NCI-H1105 (cell line): ENCODE data around the gene NABP1.
A peak's percentile ranks its signal among the peaks of the same experiment; 100 is the strongest.
"Not testable (repeated sequence)": the region's sequence is repeated elsewhere in the genome, so short reads cannot be mapped to it uniquely, and the experiment has no call there.

Experiments
- DNase-seq: peaks from one replicate; lab custom pipeline; 2025; lab: John Stamatoyannopoulos, UW

NABP1 gene, protein sequence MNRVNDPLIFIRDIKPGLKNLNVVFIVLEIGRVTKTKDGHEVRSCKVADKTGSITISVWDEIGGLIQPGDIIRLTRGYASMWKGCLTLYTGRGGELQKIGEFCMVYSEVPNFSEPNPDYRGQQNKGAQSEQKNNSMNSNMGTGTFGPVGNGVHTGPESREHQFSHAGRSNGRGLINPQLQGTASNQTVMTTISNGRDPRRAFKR

DNA sequence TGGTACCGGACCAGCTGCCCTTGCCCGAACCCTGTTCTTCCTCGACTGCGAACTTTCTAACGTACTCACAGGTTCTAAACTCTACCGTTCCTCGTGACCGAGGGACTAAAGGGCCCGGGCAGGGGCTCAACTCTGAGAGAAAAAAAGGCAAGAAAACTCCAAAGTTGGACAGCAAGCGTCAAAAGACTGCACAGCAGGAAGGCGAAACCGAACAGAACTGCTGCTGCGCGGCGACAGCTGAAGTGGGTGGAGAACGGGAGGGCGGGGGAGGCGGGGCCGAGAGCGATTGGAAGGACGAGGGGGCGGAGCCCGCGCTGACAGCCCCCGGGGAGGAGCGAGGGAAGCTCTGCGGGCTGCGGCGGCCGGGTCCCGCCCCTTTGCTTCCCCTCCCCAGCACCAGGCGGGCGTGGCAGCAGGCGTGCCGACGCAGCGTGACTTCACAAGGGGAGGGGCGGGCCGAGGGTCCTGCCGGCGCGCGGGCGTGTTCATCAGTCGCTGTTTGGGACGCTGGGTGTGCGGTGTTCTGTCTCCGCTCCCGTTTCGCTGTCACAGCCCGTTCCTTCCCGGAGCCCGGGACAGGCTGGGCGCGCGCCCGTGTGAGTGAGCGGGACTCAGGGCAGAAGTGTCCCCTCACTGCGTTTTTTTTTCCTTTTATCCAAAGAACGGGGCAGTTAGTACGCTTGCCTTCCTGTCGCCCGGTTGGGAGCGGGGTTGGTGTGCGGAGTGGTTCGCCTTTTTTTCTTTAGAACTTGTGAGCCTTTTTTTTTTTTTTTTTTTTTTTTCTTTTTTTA, at the start of gene NABP1:
TSS of gene NABP1 (plus strand) at position 491 of the 791 bp plus-strand sequence. CDS start 479 bp downstream, outside the sequence.
- DNase-seq, result peak; percentile 91

DNA sequence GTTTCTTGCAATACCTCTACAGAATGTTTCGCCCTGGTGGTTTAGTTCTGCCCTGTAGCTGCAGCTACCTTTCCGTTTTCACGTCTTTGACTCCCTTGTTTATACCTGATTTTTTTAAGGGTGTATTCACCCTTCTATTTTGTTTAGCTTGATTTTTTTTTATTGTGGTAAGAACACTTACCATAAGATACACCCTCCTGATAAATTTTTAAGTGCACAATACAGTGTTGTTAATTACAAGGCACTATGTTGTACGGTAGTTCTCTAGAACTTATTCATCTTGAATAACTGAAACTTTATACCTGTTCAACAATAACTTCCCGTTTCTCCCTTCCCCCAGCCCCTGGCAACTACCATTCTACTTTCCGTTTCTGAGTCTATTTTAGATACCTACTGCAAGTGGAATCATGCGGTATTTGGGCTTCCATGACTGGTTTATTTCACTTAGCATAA, 48.9 kb upstream of the NABP1 start:
- no peak for DNase-seq

DNA sequence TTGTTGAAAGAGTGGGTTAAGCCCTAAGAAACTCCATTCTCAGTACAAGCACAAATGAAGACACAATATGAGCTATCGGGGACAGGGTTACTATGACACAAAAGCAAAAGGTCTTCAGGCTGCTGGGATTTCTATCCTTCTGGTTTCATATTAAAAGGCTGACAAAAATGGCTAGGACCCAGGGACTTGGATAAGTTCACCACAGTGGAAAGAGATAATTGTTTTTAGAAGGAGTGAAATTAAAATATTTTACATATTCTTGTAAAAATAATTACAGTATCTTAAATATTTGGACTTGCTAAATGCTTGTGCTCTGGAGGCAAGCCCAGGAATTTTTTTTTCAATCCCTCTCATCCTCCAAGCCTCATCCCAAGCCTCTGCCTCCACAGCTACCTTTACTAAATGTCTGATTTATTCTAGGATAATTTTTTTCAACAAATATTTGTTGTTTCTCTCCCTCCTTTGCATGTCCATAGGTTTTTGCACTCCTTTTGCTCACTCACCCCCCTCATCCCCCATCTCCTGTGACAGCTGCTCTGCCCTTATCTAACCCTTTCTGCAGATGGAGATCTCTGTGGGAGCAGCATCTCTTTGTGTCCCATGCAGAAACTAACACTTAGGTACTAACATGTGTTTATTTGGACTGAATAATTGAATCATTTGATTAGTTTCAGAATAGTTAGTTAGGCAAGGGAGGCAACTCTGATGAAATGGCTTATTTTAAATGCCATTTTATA, 47.8 kb upstream of the NABP1 start:
- DNase-seq, result no peak

DNA sequence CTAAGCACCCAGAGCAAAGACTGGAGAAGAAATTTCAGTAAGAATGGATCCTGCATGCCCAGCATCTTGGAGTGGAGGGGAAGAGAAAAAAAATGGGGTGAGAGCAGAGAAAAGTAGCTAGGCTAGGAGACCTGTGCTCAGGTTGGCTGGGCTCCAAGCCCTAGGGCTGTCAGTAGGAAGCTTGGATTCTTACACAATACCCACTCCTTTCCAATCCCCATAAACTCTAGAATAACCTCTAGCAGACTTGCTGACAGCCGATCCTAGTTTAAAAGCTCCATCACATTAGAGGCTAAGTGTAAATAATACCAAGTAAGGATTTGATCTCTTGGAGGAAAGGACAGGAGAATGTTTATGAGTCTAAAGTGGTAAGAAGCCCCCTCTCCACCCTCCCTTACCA, 46.2 kb upstream of the NABP1 start:
- peak; percentile 22 for DNase-seq

DNA sequence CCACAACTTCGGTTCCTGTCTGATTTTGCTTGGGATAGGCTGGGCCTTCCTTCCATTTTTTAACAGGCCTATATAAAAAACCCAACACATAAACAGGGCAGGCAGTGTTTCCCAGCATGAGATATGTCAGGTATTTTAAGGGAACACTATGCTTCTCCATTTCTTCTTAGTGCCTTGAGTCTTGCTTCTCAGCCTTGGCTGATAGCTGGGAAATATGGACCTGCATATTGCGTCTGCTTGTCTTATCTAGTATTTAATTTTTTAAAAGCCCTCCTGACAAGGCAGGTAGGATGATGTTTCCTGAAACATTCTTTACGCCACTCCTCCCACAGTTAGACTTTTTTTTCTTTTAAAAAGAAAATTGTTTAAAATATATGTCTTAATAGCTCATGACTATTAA, 45.5 kb upstream of the NABP1 start:
- no peak for DNase-seq

DNA sequence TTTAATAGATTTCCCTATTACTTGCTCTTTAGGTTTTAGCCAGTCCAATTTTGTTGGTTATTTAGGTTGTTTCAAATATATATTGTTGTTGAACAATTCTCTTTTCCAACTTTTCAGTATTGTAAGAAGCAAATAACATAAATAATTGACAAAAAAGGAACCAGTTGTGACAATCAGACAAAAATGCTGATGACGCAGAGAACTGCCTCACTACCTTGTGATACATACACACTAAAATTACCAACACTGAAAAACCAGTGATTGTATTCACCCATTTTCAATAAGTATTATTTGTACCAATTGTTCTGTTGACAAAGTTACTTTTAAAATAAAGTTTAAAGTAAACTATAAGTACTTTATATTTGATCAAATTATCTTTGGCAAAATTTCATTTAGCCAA, 43.1 kb upstream of the NABP1 start:
- no peak for DNase-seq

DNA sequence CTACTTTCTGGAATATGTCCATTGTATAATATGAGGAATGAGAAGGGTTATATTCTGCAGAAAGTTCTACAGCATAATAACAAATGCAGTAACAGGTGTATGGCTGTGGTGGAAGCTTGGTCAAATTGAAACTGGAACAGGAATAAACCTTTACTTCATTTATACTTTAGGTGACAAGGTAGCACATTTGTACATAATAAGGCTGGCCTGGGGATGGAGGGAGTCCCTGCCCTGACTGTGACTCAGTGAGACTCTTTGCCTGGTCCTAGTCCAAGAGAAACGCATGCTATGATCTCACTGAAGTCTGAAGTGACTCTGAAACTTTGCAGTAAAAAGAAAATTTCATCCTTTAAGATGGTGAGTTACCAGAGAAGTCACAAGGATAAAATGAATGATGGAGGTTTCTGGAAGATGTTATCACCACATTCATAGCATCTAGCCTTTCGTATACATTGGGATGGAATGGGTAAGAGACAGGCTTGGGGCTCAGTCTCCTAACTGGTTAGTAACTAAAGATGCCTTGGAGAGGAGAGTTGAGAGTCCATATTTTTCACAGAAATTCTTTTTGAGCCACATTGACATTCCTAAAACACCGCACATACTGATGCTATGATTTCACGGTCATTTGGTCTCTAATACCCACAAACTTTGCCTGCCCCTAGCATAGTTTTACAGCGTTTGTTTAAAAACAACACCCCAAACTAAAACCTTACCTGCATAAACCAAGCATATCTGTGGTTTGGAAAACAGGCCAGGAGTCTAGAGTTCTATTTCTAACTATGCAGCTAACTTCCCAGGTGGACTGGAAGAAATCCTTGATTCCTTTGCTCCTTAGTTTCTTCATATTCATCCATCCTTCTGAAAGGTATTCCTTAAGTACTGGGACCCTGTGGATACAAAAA, 42.4 kb upstream of the NABP1 start:
- no peak for DNase-seq

DNA sequence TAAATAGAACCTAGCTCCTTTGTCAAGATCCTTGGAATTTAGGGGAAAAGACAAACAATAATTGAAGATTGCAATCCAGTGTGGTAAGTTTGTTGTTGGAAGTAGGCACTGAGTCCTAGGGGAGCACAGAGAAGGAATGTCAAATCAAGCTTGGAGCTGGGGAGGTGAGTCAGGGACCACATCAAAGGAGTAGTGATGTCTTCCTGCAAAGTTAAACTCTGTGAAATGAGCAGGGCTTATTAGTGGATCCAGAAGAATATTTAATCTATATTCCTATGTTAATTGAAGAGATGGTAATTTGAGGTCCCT, 41.7 kb upstream of the NABP1 start:
- DNase-seq, result no peak

DNA sequence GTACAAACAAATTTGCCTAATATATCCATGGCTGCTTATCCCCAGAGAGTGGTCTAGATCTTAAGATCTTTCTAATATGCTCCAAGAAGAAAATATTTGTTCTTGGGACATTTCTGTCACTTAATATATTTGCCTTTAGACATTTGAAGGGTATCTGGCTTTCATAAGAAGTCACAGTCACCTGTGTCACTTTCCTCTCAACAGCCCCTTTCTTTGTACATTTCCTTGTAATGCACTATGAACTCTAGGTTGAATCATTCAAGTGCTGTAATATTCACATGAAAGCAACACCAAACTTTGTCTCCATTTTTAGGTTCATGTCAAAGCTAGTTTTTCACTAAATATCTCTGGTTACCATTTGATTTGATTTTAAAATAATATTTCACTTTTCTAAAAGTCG, 41.4 kb upstream of the NABP1 start:
- no peak for DNase-seq

DNA sequence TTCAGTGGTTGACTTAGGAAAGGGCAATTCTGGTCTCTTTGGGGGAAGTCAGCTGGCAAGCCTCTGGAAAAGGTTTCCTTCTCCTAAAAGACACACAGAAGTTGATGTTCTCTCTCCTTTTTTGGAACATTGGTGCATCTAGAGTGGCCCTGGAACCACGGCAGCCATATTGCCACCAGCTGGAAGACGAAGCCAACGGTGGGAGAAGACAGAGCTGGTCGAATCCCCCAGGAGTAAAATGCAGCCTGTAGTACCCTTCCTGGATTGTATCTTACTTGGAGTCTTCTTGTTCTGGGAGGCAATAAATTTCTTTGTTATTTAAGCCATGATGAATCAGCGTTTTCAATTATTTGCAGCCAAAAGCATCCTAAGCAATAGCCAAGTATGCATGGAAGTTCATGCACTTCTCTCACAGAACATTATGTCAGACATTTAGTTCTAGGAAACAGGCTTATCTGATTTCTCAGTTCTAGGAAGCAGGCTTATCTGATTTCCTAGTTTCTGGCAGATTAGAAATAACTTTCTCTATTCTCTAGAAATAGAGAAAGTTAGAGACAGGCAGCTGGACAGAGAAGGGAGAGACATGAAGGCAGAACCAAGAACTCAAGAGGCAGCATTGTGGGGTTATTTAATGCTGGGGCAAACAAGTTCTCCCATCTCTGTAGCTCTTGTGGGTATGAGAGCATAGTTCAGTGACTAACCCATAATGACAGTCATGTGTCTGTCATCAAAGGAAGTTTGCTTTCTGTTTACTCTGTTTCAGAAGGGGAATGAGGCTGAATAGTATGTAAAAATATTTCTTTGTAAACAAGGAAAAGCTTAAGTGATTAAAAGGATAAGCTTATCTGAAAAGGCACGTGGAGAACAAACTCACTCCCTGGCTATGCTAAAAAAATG, 40.5 kb upstream of the NABP1 start:
- no peak for DNase-seq

DNA sequence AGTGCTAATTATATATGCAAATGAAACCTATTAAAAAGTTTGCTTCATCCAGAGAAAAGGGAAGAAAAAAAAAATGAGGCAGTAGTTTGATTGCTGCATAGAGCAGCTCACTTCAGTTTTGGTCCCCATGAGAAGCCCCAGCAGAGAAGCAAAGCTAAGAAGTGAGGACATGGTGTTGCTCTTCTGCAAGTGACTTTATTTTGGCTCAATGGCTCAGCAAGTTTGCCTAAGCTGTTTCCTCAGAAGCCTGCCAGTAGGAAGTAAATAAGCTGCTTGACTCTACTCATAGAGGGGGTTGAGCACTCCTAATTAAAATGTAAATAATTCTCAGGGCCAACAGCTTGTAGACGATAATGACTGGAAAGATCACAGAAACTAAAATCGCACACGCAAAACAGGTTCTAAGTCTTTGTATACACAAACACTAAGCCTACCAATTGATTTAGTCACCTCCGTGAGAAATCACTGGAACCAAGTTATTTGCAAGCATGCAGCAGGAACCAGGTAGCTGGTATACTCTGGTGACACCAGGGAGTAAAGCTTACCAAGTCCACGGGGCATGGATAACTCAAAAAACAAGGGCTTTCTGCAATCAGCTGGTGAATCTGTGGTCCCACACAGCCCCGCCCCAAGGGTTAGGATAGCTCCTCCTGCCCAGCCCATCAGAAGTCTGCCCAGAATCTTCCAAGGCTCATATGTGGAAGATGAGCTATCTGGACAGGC, 39.7 kb upstream of the NABP1 start:
- DNase-seq, result peak; percentile 14

DNA sequence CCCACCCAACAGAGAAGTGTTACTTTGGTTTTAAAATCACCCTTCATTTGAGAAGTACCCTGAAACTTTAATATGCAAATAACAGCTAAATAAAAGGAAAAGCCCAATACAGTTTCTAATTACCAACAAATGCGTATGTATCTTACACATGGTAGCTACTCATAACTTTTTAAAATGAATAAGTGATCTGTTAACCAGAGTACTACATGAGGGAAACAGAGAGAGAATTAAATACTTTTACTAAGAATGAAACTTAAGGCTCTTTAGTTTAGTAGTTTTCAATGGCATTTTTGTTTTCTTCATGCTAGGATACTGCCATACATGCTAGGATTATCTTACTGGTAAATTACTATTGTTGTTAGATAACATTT, 39.1 kb upstream of the NABP1 start:
- no peak for DNase-seq

DNA sequence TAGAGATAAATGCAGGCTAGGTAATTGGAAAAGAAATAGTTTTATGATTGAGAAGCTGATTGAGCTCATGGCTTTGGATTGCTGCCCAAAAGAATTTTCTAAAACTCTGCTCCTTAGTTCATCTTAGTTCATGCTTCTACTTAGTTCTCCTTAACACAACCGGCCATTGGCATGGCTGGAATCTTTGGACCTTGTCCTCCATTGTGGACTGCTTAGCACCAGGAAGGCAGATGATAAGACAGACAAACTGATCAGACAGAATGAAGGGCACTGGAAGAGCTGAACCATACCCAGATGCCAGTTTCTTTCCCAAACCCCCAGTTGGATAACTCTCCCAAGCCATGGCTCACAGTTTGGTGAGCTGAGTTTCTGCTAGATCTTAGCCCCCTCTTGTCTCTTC, 36.3 kb upstream of the NABP1 start:
- DNase-seq, result no peak

DNA sequence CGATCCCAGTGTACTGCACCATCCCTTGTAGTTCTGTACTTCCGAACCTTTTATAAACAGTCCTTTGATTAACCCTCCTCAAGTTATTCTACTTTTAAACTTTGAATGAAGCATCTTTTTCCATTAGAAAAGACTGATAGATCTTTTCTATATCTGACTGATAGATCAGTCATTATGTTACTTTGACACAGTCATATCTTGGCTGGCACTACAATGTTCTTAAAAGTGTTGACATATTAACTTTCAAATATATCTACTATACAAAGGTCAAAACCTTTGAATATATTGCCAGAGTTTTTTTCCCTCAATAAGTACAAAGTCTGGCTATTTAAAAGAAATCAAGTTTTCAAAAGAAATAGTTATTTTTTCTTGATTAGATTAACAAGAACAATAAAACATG, 35.4 kb upstream of the NABP1 start:
- no peak for DNase-seq

DNA sequence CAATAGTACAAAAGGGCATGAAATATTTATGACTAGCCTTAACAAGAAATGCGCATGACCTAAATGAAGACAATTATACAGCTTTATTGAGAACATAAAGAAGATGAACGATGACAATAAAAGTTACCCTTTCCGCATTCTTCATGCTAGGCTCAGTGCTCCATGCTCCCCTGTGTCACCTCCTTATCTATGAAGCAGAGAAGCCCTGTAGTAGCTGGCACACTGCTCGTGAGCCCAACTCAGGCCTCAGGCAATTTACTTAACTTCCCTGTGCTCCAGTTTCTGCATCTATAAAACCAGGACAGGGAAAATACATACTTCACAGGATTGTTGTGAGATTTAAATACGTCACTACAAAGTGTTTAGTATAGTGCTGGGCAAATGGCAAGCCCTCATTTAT, 34.5 kb upstream of the NABP1 start:
- no peak for DNase-seq

DNA sequence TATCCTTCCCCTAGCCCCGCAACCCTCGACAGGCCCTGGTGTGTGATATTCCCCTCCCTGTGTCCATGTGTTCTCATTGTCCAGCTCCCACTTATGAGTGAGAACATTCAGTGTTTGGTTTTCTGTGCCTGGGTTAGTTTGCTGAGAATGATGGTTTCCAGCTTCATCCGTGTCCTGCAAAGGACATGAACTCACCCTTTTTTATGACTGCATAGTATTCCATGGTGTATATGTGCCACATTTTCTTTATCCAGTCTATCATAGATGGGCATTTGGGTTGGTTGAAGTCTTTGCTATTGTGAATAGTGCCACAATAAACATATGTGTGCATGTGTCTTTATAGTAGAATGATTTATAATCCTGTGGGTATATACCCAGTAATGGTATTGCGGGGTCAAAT, 33.3 kb upstream of the NABP1 start:
- not testable (repeated sequence) for DNase-seq

DNA sequence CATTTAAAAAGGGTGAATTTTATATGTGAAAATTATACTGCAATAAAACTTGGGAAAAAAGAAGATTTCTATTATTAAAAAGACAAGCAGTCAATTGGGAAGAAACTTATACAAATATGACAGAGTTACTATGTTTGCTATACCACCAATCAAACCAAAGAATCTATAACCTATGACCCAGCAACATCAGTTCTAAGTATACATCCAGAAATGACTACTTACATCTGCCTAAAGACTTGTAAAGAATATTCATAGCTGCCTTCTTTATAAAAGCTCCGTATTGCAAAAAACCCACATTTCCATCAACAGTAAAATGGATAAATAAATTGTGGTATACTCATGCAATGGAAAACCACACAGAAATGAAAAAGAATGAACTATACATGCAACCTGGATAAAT, 32.9 kb upstream of the NABP1 start:
- no peak for DNase-seq

DNA sequence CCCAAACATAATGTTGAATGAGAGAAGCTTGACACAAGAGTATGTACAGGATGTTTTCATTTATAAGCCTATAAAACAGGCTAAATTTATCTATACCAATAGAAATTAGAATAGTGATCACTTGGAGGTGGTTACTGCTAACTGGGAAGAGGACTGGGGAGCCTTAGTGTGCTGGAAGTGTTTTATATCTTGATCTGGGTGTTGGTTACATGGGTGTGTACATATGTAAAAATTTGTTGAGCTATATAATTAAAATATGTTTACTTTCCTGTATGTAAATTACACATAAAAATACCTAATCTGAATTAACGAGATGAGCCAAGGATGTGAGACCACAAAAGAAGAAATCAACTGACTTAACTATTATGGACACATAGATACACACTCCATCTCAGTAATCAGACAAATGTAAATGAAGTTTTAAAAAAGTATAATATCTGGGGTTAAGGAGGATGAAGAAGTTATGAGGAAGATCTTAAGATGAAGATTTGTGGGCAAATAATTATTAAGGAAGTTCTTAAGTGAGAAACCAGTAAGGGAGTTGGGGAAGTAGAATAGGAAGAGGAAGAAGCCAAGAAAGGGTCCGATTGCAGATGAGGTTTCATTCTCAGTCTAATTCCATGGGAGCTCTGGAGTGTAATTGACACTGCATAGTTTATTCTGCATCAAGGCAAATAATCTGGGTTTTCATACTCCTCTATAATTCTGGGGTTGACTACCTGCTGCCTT, 32.3 kb upstream of the NABP1 start:
- no peak for DNase-seq

DNA sequence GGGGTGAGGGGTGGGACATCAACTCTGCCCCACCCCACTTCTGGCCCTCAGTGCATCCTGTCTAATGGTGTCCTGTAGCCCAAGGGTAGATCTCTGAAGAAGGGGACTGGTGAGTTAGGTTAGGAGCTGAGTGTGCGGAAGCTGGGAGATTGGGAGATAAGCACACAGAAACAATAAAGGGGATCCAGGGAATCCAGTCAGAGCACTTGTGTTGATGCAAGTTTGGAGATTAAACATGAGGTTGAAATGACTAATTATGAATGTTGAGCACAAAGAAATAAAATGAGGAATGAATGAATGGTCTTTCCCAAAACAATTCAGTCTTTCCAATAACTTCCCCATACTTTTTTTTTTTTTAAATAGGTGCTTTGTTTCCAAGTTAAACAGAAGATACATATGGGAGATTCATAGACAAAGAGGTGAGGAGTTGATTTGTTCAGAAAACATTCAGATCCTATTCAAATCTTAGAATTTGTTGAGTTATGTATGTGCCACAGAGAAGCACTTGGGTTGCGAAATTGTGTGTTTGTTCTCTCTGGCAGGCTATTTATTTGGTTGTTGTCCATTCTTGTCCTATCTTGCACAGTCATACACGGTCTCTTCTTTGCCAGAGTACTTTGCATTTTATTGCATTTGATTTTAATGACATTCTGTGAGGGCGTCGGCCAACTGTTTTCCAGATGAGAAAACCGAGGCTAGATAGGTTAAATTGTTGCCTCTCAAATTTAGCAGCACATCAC, 31.6 kb upstream of the NABP1 start:
- no peak for DNase-seq
